H1 (cell line): ENCODE data around the gene SERPINA1. TPM values are rescaled to one million over a fixed set of nuclear protein-coding genes. Genes with fewer than 3 reads are reported as not detected.

Experiments used
- CTCF ChIA-PET: fragments of 300-600 bp; sonication (Branson Sonifier 250); formaldehyde crosslinking; loops from one replicate; lab custom pipeline; 2021; ENCODE audit not compliant: partially characterized antibody; lab: Charles Lee
- POLR2A ChIA-PET: fragments of 300-600 bp; sonication (Branson Sonifier 250); formaldehyde crosslinking; loops from one replicate; lab custom pipeline; 2021; ENCODE audit warnings: inconsistent platforms; ENCODE audit not compliant: partially characterized antibody; lab: Charles Lee
- DNase-seq, 2 experiments: peaks; one replicate each; pipeline versions ENCODE4 v3.0.0 to v3.0.0-alpha.2; 2010 to 2022; ENCODE audit warnings: low spot score in 2 of 2, low read depth in 1 of 2, mixed read lengths in 1 of 2
- FAIRE-seq: peaks from 2 replicates; lab custom pipeline; 2011; peaks lifted over from hg19 to GRCh38; lab: Jason Lieb, UNC
- H2AFZ ChIP-seq: 2 replicates; pipeline ENCODE4 v1.8.1; 2012; ENCODE audit warnings: low read length, inconsistent platforms
- H2AK5ac ChIP-seq: 2 replicates; pipeline ENCODE4 v1.6.1; 2013; ENCODE audit warnings: low read depth, low read length
- H2BK120ac ChIP-seq: replicated peaks from 2 replicates; pipeline ENCODE3; 2013; ENCODE audit warnings: low read depth, low read length, inconsistent platforms
- H2BK12ac ChIP-seq: 2 replicates; pipeline ENCODE4 v1.6.1; 2013; ENCODE audit warnings: low read depth, low read length
- H2BK15ac ChIP-seq: 2 replicates; pipeline ENCODE4 v1.6.1; 2013; ENCODE audit warnings: low read length
- H2BK20ac ChIP-seq: 2 replicates; pipeline ENCODE4 v1.6.1; 2013; ENCODE audit warnings: low read length
- H2BK5ac ChIP-seq: 2 replicates; pipeline ENCODE4 v1.6.1; 2013; ENCODE audit warnings: low read depth, low read length
- H3K14ac ChIP-seq: 2 replicates; pipeline ENCODE4 v1.6.1; 2013; ENCODE audit warnings: inconsistent platforms; ENCODE audit not compliant: insufficient read length
- H3K18ac ChIP-seq: 2 replicates; pipeline ENCODE4 v1.6.1; 2013; ENCODE audit warnings: low read length; ENCODE audit errors: extremely low read depth
- H3K23ac ChIP-seq: 2 replicates; pipeline ENCODE4 v1.6.1; 2013; ENCODE audit warnings: inconsistent platforms; ENCODE audit not compliant: insufficient read length
- H3K23me2 ChIP-seq: 2 replicates; pipeline ENCODE4 v1.6.1; 2013; ENCODE audit warnings: low read depth, low read length
- H3K27ac ChIP-seq: 2 replicates; pipeline ENCODE4 v1.6.1; 2011; ENCODE audit warnings: low read depth, low read length, inconsistent platforms
- H3K27me3 ChIP-seq, 4 experiments: replicated peaks in 1 of 4; 1 replicate in 1 of 4; 2 replicates in 3 of 4; pipeline versions ENCODE4 v1.6.1 to v1.8.1; 2011 to 2013; ENCODE audit warnings: low read length in 3 of 4, mild to moderate bottlenecking in 3 of 4, inconsistent platforms in 2 of 4, mixed read lengths in 2 of 4, moderate library complexity in 1 of 4; ENCODE audit not compliant: control insufficient read depth in 3 of 4, insufficient read depth in 3 of 4; ENCODE audit errors: extremely low read depth in 1 of 4
- H3K36me3 ChIP-seq, 4 experiments: 2 replicates each; pipeline versions ENCODE4 v1.6.1 to v1.8.1; 2011 to 2013; ENCODE audit warnings: mild to moderate bottlenecking in 4 of 4, low read length in 3 of 4, moderate library complexity in 2 of 4, control low read depth in 1 of 4, inconsistent platforms in 1 of 4; ENCODE audit not compliant: insufficient read depth in 4 of 4, control insufficient read depth in 2 of 4
- H3K4ac ChIP-seq: replicated peaks from 2 replicates; pipeline ENCODE3; 2013; ENCODE audit warnings: low read length, low read depth, mixed read lengths, inconsistent platforms; ENCODE audit not compliant: insufficient read length
- H3K4me1 ChIP-seq, 4 experiments: replicated peaks in 1 of 4; 1 replicate in 1 of 4; 2 replicates in 3 of 4; pipeline versions ENCODE4 v1.6.1 to v1.8.1; 2011 to 2013; ENCODE audit warnings: low read length in 3 of 4, inconsistent platforms in 2 of 4, mixed read lengths in 1 of 4; ENCODE audit not compliant: insufficient read depth in 4 of 4, control insufficient read depth in 3 of 4
- H3K4me2 ChIP-seq, 2 experiments: 2 replicates each; pipeline versions ENCODE4 v1.6.1 to v1.8.1; 2011 to 2013; ENCODE audit warnings: low read depth in 2 of 2, low read length in 2 of 2, control low read depth in 1 of 2, inconsistent platforms in 1 of 2, mild to moderate bottlenecking in 1 of 2; ENCODE audit not compliant: insufficient read depth in 1 of 2
- H3K4me3 ChIP-seq, 4 experiments: fragments of 200-600, 300-600 bp in 1 of 4; sonication (generic), shearing (Covaris generic), sonication (Bioruptor Twin) in 1 of 4; 2 replicates each; pipeline versions ENCODE4 v1.5.1 to v1.8.1; 2011 to 2016; ENCODE audit warnings: low read length in 4 of 4, low read depth in 3 of 4, control low read depth in 2 of 4, inconsistent platforms in 2 of 4, mild to moderate bottlenecking in 2 of 4, mixed read lengths in 1 of 4, moderate library complexity in 1 of 4; ENCODE audit not compliant: insufficient read depth in 2 of 4; ENCODE audit errors: extremely low read depth in 1 of 4
- H3K56ac ChIP-seq: replicated peaks from 2 replicates; pipeline ENCODE3; 2013; ENCODE audit warnings: low read depth, mild to moderate bottlenecking, mixed read lengths, low read length, inconsistent platforms; ENCODE audit not compliant: insufficient read length
- H3K79me1 ChIP-seq: 2 replicates; pipeline ENCODE4 v1.6.1; 2013; ENCODE audit warnings: low read depth, low read length, control low read depth
- H3K79me2 ChIP-seq, 2 experiments: 2 replicates each; pipeline versions ENCODE4 v1.6.1 to v1.8.1; 2012 to 2013; ENCODE audit warnings: low read length in 2 of 2, mild to moderate bottlenecking in 2 of 2, inconsistent platforms in 1 of 2; ENCODE audit not compliant: insufficient read depth in 2 of 2, control insufficient read depth in 1 of 2
- H3K9ac ChIP-seq, 4 experiments: replicated peaks in 1 of 4; 1 replicate in 1 of 4; 2 replicates in 3 of 4; pipeline versions ENCODE4 v1.6.1 to v1.8.1; 2011 to 2013; ENCODE audit warnings: low read depth in 3 of 4, low read length in 3 of 4, control low read depth in 2 of 4, mild to moderate bottlenecking in 2 of 4, moderate library complexity in 2 of 4, inconsistent platforms in 1 of 4; ENCODE audit errors: extremely low read depth in 1 of 4
- H3K9me3 ChIP-seq, 2 experiments: 2 replicates each; pipeline versions ENCODE4 v1.6.1 to v1.8.1; 2012 to 2013; ENCODE audit warnings: mild to moderate bottlenecking in 2 of 2, moderate library complexity in 2 of 2, control low read depth in 1 of 2, inconsistent platforms in 1 of 2, low read depth in 1 of 2, low read length in 1 of 2, mixed read lengths in 1 of 2; ENCODE audit not compliant: insufficient read depth in 2 of 2
- H4K20me1 ChIP-seq, 2 experiments: replicated peaks in 1 of 2; 2 replicates each; pipeline versions ENCODE3 to v1.8.1; 2011 to 2013; ENCODE audit warnings: inconsistent platforms in 2 of 2, low read length in 2 of 2, mild to moderate bottlenecking in 1 of 2; ENCODE audit not compliant: insufficient read depth in 2 of 2, control insufficient read depth in 1 of 2
- H4K5ac ChIP-seq: 2 replicates; pipeline ENCODE4 v1.6.1; 2013; ENCODE audit warnings: low read length, low read depth, mixed read lengths, inconsistent platforms; ENCODE audit not compliant: insufficient read length
- H4K8ac ChIP-seq: 2 replicates; pipeline ENCODE4 v1.8.0; 2013; ENCODE audit warnings: mild to moderate bottlenecking, moderate library complexity, low read length, inconsistent platforms; ENCODE audit not compliant: insufficient read depth; ENCODE audit errors: extremely low read depth
- H4K91ac ChIP-seq: replicated peaks from 2 replicates; pipeline ENCODE3; 2013; ENCODE audit warnings: low read length, mixed read lengths, inconsistent platforms; ENCODE audit not compliant: insufficient read length
- CBX8 ChIP-seq: fragments of 300-800, 300-1000 bp; sonication (generic); IDR thresholded peaks from 2 replicates; pipeline ENCODE4 v1.7.1; 2016; ENCODE audit warnings: low read depth, low read length, borderline replicate concordance
- CHD2 ChIP-seq: IDR thresholded peaks from 2 replicates; pipeline ENCODE4 v1.6.1; 2012; ENCODE audit warnings: low read length, improper control_type of control experiment
- EP300 ChIP-seq, 2 experiments: IDR thresholded peaks; 1 replicate in 1 of 2; 2 replicates in 1 of 2; pipeline ENCODE4 v1.6.1; 2011 to 2012; ENCODE audit warnings: low read depth in 2 of 2, low read length in 2 of 2, mild to moderate bottlenecking in 2 of 2, borderline replicate concordance in 1 of 2, inconsistent platforms in 1 of 2, moderate library complexity in 1 of 2
- FOSL1 ChIP-seq: IDR thresholded peaks from 2 replicates; pipeline ENCODE4 v1.6.1; 2011; ENCODE audit warnings: mild to moderate bottlenecking, low read depth, low read length, moderate library complexity; ENCODE audit not compliant: insufficient read depth
- GABPA ChIP-seq: IDR thresholded peaks from 2 replicates; pipeline ENCODE4 v1.6.1; 2011; ENCODE audit warnings: mild to moderate bottlenecking, low read length, moderate library complexity, borderline replicate concordance; ENCODE audit not compliant: insufficient read depth
- KDM1A ChIP-seq: fragments of 200-600, 300-600 bp; sonication (generic); IDR thresholded peaks from 2 replicates; pipeline ENCODE4 v1.7.1; 2016; ENCODE audit warnings: mild to moderate bottlenecking, low read length, borderline replicate concordance
- NRF1 ChIP-seq: IDR thresholded peaks from 2 replicates; pipeline ENCODE4 v1.6.1; 2011; ENCODE audit warnings: mild to moderate bottlenecking, low read depth, low read length, improper control_type of control experiment
- POU5F1 ChIP-seq: IDR thresholded peaks from 2 replicates; pipeline ENCODE4 v1.6.1; 2011; ENCODE audit warnings: low read depth, mild to moderate bottlenecking, low read length, moderate library complexity
- RFX5 ChIP-seq: IDR thresholded peaks from 2 replicates; pipeline ENCODE4 v1.6.1; 2011; ENCODE audit warnings: low read depth, low read length, improper control_type of control experiment, borderline replicate concordance
- SIN3A ChIP-seq, 2 experiments: IDR thresholded peaks in 1 of 2; conservative IDR thresholded peaks in 1 of 2; 2 replicates each; pipeline ENCODE4 v1.6.1; 2011 to 2012; ENCODE audit warnings: low read length in 2 of 2, improper control_type of control experiment in 1 of 2, low read depth in 1 of 2, mild to moderate bottlenecking in 1 of 2
- WGBS, 2 experiments: shearing (Covaris generic) in 1 of 2; methylation state at CpG; one replicate each; pipeline versions ENCODE4 v1.1.6 to v1.1.7; 2013 to 2015; ENCODE audit warnings: low lambda C conversion rate in 2 of 2, mixed read lengths in 2 of 2, inconsistent platforms in 1 of 2, low coverage in 1 of 2, missing lambda C conversion rate in 1 of 2; ENCODE audit not compliant: insufficient replicate concordance in 2 of 2, insufficient coverage in 1 of 2, insufficient read length in 1 of 2; ENCODE audit errors: extremely low coverage in 1 of 2, missing lambda C conversion rate in 1 of 2; 5-methylcytosine and 5-hydroxymethylcytosine counted together
- polyA plus RNA-seq, 7 experiments: library from polyadenylated mRNA; depleted of rRNA in 3 of 7; stranded (reverse) in 5 of 7; unstranded in 2 of 7; fragments of >200 nt in 5 of 7; fragments of 200-250 nt in 2 of 7; gene quantifications; 1 replicate in 5 of 7; 2 replicates in 1 of 7; 4 replicates in 1 of 7; pipeline versions ENCODE4 v1.2.1 to v1.2.3, GENCODE V29; 2011 to 2013; ENCODE audit warnings: missing spikeins in 2 of 7, mixed read lengths in 2 of 7
- total RNA-seq: library from RNA; stranded (reverse); fragmentation: NEBNext Ultra II Directional; extraction: Animal tissue kit (Norgen Biotek cat#: 25700); gene quantifications from 2 replicates; pipeline ENCODE4 v1.2.1, GENCODE V29; 2021
- TF ChIP-seq, protein P1 (sequence below), 3 experiments: IDR thresholded peaks; 1 replicate in 2 of 3; 2 replicates in 1 of 3; pipeline versions ENCODE4 v1.5.1 to v1.6.1; 2011; ENCODE audit warnings: low read length in 3 of 3, mild to moderate bottlenecking in 3 of 3, inconsistent platforms in 2 of 3, low read depth in 1 of 3, moderate library complexity in 1 of 3; ENCODE audit not compliant: insufficient read depth in 1 of 3; ENCODE audit errors: control extremely low read depth in 1 of 3

Gene SERPINA1
- total and polyA plus RNA-seq, 2 of the 8 experiments (the other 6 are each of a cell fraction or from before 2014, with no cell fraction given) = 0.08 TPM; not detected in 1

DNA sequence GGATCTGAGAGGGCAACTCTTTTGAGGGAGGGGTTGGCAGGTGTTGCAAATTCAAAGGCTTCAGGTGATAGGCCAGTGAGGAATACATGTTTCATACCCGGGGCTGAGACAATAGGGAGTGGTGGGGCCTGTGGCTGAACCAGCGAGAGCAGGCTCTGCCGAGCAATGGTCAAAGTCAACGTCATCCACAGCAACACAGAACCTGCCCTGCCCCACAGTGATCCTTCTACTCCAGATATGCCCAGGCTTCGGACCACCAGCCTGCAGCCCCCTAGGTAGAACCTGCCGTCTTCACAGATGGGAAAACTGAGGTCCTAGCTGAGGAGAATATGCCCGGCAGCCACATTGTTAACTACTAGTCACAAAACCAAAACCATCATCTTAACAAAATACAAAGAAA lies 4.1 kb downstream of the SERPINA1 start:
- Histone ChIP-seq H2AK5ac (no peak overlapping the region), H4K20me1 (no peaks in the 10 kb centered on the region), H2BK12ac (no peak overlapping the region), H3K79me1 (no peaks in the 10 kb centered on the region), H4K5ac (no peak overlapping the region), H3K9me3 (no peaks in the 10 kb centered on the region), H3K4ac (no peak overlapping the region), H3K27me3 (no peaks in the 10 kb centered on the region; a peak in 1 of 7 replicates), H2BK5ac (no peak overlapping the region), H2BK120ac (no peak overlapping the region), H2BK20ac (no peak overlapping the region), H3K9ac (no peak overlapping the region), H3K14ac (no peak overlapping the region), H3K36me3 (no peaks in the 10 kb centered on the region), H3K23me2 (no peaks in the 10 kb centered on the region), H4K91ac (no peak overlapping the region), H3K23ac (no peak overlapping the region), H3K56ac (no peak overlapping the region), H3K79me2 (no peaks in the 10 kb centered on the region), H3K4me1 (peaks cover 0 to 14% (median 5%) of the 10 kb centered on the region in 4 experiments; a peak in 4 of 7 replicates), H3K4me3 (no peak overlapping the region), H3K27ac (no peak overlapping the region), H2AFZ (no peak overlapping the region), H3K18ac (no peak overlapping the region), H4K8ac (no peak overlapping the region), H3K4me2 (no peak overlapping the region), H2BK15ac (no peak overlapping the region)
- no peak for DNase-seq
- TF ChIP-seq CHD2 = no peak
- TF ChIP-seq, protein P1, sequence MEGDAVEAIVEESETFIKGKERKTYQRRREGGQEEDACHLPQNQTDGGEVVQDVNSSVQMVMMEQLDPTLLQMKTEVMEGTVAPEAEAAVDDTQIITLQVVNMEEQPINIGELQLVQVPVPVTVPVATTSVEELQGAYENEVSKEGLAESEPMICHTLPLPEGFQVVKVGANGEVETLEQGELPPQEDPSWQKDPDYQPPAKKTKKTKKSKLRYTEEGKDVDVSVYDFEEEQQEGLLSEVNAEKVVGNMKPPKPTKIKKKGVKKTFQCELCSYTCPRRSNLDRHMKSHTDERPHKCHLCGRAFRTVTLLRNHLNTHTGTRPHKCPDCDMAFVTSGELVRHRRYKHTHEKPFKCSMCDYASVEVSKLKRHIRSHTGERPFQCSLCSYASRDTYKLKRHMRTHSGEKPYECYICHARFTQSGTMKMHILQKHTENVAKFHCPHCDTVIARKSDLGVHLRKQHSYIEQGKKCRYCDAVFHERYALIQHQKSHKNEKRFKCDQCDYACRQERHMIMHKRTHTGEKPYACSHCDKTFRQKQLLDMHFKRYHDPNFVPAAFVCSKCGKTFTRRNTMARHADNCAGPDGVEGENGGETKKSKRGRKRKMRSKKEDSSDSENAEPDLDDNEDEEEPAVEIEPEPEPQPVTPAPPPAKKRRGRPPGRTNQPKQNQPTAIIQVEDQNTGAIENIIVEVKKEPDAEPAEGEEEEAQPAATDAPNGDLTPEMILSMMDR (IDR thresholded peaks at IDR 0.05; ENCODE audit: control extremely low read depth in 1 of 3, insufficient read depth in 1 of 3, low read depth in 1 of 3, low read length in 3 of 3) = no peak
- no peak for TF ChIP-seq GABPA
- no peak for TF ChIP-seq EP300 (IDR thresholded peaks at IDR 0.05; ENCODE audit: borderline replicate concordance in 1 of 2, low read depth in 2 of 2, low read length in 2 of 2)
- TF ChIP-seq FOSL1 = no peak
- TF ChIP-seq RFX5 = no peak
- no peak for TF ChIP-seq CBX8
- TF ChIP-seq POU5F1 = no peak
- TF ChIP-seq KDM1A = no peak
- no peak for TF ChIP-seq NRF1
- no peak for TF ChIP-seq SIN3A (conservative IDR thresholded peaks at IDR 0.05 in 1 of 2, IDR thresholded peaks at IDR 0.05 in 1 of 2; ENCODE audit: low read depth in 1 of 2, low read length in 2 of 2)
- WGBS, 2 experiments = 91% methylated on average over 7 of the region's 7 CpGs; no CpG with 5 or more reads in 1 of the 2 experiments
- POLR2A ChIA-PET = no interaction called here
- CTCF ChIA-PET = interaction anchor here (1.6 to 3.4 kb wide), 2 partner anchors 12 to 29 kb away, joined by 4 to 17 read pairs; no protein-coding TSS in a partner anchor
- no peak for FAIRE-seq
